HG02885 (cell line): ENCODE data around the gene MIS12.

Experiments used
- ATAC-seq: cut with Tn5 transposase; IDR thresholded peaks from one replicate; pipeline ENCODE4 v1.9.1; 2021; ENCODE audit warnings: mild to moderate bottlenecking; ENCODE audit not compliant: unreplicated experiment, poor library complexity

Gene MIS12

GRCh38 chr17:5486206-5487124 is at the start of gene MIS12:
MIS12 (plus strand) TSS chr17:5486566; CDS start chr17:5488863, 2,297 bp downstream.
- ATAC-seq, result peak; percentile 86

GRCh38 chr17:5437721-5438317 is 48.5 kb upstream of the MIS12 start:
- ATAC-seq, result no peak

- ATAC-seq, result peak; percentile 85
Observed at GRCh38 chr17:5438716-5439445, 47.5 kb upstream of the MIS12 start, which contains the start of gene C1QBP. C1QBP (minus strand) TSS chr17:5439155; CDS start chr17:5439073, 82 bp downstream.

- no peak for ATAC-seq
Observed at GRCh38 chr17:5439446-5439764, 47.0 kb upstream of the MIS12 start.

GRCh38 chr17:5443728-5444127 is 42.6 kb upstream of the MIS12 start:
- no peak for ATAC-seq

- ATAC-seq, result no peak
Observed at GRCh38 chr17:5444209-5444608, 42.2 kb upstream of the MIS12 start.

- no peak for ATAC-seq
Observed at GRCh38 chr17:5446786-5447185, 39.6 kb upstream of the MIS12 start.

- ATAC-seq, result no peak
Observed at GRCh38 chr17:5464717-5465507, 21.5 kb upstream of the MIS12 start.

- no peak for ATAC-seq
Observed at GRCh38 chr17:5466295-5466694, 20.1 kb upstream of the MIS12 start.

- ATAC-seq, result no peak
Observed at GRCh38 chr17:5467416-5467815, 18.9 kb upstream of the MIS12 start.

GRCh38 chr17:5468075-5468473 is 18.3 kb upstream of the MIS12 start:
- ATAC-seq, result peak; percentile 13

GRCh38 chr17:5472511-5472910 is 13.9 kb upstream of the MIS12 start:
- ATAC-seq, result no peak

- ATAC-seq, result no peak
Observed at GRCh38 chr17:5473906-5474305, 12.5 kb upstream of the MIS12 start.

- no peak for ATAC-seq
Observed at GRCh38 chr17:5478992-5479391, 7.4 kb upstream of the MIS12 start.

- no peak for ATAC-seq
Observed at GRCh38 chr17:5480962-5481361, 5.4 kb upstream of the MIS12 start.

- no peak for ATAC-seq
Observed at GRCh38 chr17:5481451-5481850, 4.9 kb upstream of the MIS12 start.

- ATAC-seq, result peak; percentile 18
Observed at GRCh38 chr17:5485270-5486205, 828 bp upstream of the MIS12 start, which contains the start of gene DERL2. DERL2 (minus strand) TSS chr17:5486178; CDS start chr17:5486161, 17 bp downstream.

GRCh38 chr17:5488752-5489151 is 2.4 kb downstream of the MIS12 start:
- no peak for ATAC-seq

- no peak for ATAC-seq
Observed at GRCh38 chr17:5492970-5493369, 6.6 kb downstream of the MIS12 start.
